GM13977 (cell line): ENCODE measurements around the gene CYB561D2.

Experiments used
- DNase-seq: peaks from one replicate; pipeline ENCODE4 v3.0.0; 2012; ENCODE audit warnings: low spot score
- in situ Hi-C: fragments of 300-500 bp; cut with MboI; formaldehyde crosslinking; loops from one replicate; pipeline ENCODE4 v1.12.0; 2022; ENCODE audit warnings: low sequenced_read_pairs, low pct_unique_long_range_greater_than_20kb, mixed read lengths, inconsistent platforms; ENCODE audit not compliant: unreplicated experiment
- TF ChIP-seq, protein P1 (sequence below): IDR thresholded peaks from 2 replicates; pipeline ENCODE4 v1.5.1; 2012; ENCODE audit warnings: mild to moderate bottlenecking, control low read depth; ENCODE audit not compliant: insufficient read depth; ENCODE audit errors: extremely low read depth, missing control alignments

The CYB561D2 gene

DNA sequence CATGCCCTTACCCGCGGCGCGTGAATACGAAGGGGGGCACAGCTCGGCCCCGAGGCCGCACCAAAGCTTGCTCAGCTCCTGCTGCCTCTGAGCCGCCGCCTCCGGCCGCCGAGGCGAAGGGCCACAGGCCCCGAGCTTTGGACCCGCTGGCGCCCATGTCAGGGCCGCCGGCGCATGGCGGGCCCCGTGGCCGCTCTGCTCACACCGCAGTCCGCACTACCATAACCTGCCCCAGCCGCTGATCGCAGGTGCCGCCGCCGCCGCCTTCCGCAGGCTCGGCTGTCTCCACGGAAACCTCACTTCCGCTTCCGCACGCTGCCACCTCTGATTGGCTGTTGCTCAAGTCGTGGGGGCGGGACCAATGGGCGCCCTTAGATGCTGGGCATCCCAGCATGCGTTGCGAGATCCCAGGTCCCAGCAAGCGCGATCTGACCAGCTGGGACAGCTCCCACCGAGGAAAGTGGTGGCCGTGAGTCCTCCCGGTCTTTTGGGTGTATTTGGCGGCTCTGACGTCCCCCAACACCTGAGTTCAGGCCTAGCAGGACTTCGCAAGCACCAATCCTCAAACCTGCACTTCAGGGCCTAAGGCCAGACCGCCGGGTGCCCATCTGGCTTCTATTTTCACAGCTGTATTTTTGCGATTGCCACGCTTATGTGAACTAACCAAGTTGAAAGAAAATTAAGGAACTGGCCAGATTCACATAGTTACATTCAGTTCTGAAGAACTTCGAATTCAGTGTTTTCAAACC lies 22.5 kb upstream of the CYB561D2 start, which contains the start of gene TUSC2:
Gene TUSC2, minus strand, starts transcription at position 281 of the 749 bp plus-strand sequence. Its CDS starts 124 bp downstream, at position 157.
- peak; percentile 98 for DNase-seq
- in situ Hi-C loops, result no loop called here
- TF ChIP-seq, protein P1, sequence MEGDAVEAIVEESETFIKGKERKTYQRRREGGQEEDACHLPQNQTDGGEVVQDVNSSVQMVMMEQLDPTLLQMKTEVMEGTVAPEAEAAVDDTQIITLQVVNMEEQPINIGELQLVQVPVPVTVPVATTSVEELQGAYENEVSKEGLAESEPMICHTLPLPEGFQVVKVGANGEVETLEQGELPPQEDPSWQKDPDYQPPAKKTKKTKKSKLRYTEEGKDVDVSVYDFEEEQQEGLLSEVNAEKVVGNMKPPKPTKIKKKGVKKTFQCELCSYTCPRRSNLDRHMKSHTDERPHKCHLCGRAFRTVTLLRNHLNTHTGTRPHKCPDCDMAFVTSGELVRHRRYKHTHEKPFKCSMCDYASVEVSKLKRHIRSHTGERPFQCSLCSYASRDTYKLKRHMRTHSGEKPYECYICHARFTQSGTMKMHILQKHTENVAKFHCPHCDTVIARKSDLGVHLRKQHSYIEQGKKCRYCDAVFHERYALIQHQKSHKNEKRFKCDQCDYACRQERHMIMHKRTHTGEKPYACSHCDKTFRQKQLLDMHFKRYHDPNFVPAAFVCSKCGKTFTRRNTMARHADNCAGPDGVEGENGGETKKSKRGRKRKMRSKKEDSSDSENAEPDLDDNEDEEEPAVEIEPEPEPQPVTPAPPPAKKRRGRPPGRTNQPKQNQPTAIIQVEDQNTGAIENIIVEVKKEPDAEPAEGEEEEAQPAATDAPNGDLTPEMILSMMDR, result no peak

DNA sequence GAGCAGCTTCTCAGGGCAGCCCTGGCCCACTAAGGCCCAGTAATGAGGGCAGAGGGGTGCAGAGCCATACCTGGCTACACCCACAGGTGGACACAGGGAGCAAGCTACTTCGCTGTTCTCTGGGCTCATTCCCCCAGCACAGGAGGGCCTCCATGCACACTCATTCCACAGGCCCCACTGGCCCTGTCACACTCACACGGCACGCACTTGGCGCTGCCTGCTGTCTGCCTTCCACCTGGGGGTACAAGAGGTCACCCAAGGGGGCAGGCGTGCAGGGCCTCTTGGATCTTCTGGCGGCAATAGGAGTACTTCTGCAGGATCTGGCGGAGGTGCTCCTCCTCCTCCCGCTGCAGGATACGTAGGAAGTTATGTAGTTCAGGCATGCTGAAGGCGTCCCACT lies 20.3 kb upstream of the CYB561D2 start:
- DNase-seq, result no peak
- in situ Hi-C loops, result no loop called here
- TF ChIP-seq, protein P1, result no peak

DNA sequence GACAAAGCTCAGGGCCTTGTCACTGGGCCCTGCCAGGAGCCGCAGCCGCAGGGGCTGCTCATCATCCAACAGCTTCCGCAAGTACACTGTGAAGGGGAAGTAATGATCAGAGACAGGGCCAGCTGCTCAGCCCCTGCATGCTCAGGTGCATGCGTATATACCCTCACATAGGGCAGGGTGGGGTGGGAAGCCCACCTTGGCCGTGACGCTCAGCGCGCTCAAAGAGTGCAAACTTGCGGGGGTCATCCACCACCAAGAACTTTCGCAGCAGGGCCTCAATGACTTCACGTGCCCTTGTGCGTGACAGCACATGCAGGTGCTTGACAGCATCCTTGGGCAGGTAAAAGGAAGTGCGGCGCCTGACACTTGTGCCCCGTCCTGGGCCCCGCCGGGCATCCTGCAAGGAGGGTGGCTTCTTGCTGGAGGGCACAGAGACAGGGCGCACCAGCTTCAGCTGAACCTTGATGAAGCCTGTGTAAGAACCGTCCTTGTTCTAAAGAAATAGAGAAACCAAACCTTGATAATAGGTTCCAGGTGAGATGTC lies 19.2 kb upstream of the CYB561D2 start:
- DNase-seq, result no peak
- in situ Hi-C loops, result no loop called here
- TF ChIP-seq, protein P1, result no peak

DNA sequence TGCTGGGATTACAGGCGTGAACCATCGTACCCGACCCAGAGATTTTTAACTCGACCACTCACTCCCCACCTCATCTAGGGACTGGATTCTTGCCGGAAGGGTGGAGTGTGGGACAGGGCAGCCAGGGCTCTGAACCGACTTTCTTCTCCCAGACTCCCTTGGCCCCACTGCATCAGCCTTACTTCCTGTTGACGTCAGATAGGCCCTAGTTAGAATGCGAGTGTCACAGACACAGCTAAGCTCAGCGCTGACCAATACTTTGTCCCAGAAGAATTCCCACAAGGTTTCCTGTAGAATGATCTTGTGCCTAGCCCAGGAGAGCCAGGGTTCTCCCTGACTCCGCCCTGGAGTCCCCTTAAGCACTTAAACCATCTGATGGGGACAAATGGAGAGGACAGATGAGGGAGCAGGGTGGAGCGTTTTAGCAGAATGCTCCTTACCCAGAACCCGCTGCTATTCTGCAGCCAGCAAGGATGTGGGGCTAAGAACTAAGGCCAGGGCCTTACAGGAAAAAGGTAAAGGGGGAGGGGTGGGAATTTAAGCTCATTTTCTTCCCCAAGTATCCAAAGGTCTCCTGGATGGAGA lies 16.8 kb upstream of the CYB561D2 start:
- TF ChIP-seq, protein P1, result no peak
- DNase-seq, result no peak
- in situ Hi-C loops, result no loop called here

DNA sequence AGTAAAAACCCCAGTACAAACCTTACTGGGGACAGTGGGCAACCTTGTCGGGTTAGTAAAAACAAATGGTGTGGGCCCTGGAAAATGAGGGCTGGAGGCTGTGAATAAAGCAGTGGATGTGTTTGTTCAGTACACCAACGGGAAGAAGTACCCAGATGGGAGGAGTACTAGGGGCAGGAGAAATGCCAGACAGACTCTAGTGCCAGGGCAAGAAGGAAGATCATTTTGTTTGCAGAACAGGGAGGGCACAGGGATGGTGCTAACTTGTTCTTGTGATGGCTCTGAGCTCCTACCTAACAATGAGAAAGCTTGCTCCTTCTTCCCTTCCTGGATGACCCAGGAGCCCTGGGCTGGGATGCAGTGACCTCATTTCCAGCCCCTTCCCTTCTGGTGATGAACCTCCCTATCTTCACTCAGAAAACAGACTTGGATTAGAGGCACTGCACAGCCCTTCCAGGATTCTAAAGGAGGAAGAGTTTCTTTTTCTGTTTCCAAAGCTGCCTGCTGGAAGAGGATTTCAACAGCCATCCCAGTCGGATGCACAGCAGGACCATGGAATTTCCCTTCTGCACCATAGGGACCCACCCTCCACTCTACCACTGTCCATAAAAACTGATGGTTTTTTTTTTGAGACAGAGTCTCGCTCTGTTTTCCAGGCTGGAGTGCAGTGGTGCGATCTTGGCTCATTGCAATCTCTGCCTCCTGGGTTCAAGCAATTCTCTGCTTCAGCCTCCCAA lies 16.2 kb upstream of the CYB561D2 start:
- TF ChIP-seq, protein P1, result no peak
- no peak for DNase-seq
- in situ Hi-C loops, result no loop called here

DNA sequence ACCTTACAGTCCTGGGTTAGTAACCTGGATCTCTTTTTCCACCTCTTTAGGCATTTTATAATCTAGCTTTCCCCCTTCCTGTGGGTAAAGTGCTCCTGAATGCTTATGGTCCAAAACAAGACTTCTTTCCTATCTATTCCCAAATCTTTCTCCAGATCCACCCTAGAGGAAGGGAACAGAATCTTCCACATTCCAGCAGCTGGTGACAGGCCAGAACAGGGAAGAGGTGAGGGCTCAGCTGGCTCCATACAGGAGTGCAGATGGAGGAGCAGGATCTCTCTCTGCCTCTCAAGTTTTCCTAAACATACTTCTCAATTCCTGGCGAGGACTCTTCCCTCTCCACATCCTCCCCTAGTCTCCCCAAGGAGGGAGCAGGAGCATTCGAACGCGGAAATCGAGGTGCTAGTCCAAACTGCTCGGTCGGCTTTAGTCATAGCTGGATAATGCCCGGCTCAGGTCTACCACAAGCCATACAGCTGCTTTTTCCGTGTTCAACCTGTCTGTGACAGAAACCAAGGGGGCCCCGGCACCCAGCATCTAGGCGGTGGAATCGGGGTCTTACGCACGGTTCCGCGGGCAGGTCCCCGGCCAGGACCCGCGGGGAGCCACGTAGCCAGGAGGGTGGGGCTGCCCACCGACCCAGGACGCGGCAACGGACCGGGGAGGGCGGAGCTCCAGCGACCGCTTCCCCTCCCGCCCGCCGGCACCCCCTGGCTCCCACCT lies 14.0 kb upstream of the CYB561D2 start:
- no peak for DNase-seq
- in situ Hi-C loops, result no loop called here
- TF ChIP-seq, protein P1, result no peak
